Spleen (tissue), 7 donors: Measurements from ENCODE around the gene CHAD.

Source experiments
- POLR2A ChIP-seq, 3 donors: fragments of 450-650 bp; IDR thresholded peaks; one replicate each; pipeline ENCODE4 v1.5.1; 2017; ENCODE audit warnings: antibody characterized with exemption in 3 of 3, mild to moderate bottlenecking in 1 of 3
- TF ChIP-seq, protein P1 (sequence below), 11 experiments: fragments of 200-600 bp in 7 of 11; fragments of 450-650 bp in 4 of 11; sonication (generic) in 4 of 11; IDR thresholded peaks in 8 of 11; conservative IDR thresholded peaks in 3 of 11; 1 replicate in 7 of 11; 2 replicates in 4 of 11; pipeline versions ENCODE4 v1.4.0 to v1.8.0; 2016 to 2021; ENCODE audit warnings: antibody characterized with exemption in 11 of 11, inconsistent platforms in 4 of 11, mild to moderate bottlenecking in 1 of 11
- donor health status: DM: no; HTN: no; CAD: no; lungs with moderate emphysema.
- donor health status: DM: no; HTN: no; CAD: no.
- donor health status: DM: no; HTN: no; CAD: no.

GRCh38 chr17:50425682-50426471, 42.8 kb downstream of the CHAD start, which contains the start of gene ACSF2:
- TF ChIP-seq, protein P1, sequence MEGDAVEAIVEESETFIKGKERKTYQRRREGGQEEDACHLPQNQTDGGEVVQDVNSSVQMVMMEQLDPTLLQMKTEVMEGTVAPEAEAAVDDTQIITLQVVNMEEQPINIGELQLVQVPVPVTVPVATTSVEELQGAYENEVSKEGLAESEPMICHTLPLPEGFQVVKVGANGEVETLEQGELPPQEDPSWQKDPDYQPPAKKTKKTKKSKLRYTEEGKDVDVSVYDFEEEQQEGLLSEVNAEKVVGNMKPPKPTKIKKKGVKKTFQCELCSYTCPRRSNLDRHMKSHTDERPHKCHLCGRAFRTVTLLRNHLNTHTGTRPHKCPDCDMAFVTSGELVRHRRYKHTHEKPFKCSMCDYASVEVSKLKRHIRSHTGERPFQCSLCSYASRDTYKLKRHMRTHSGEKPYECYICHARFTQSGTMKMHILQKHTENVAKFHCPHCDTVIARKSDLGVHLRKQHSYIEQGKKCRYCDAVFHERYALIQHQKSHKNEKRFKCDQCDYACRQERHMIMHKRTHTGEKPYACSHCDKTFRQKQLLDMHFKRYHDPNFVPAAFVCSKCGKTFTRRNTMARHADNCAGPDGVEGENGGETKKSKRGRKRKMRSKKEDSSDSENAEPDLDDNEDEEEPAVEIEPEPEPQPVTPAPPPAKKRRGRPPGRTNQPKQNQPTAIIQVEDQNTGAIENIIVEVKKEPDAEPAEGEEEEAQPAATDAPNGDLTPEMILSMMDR (IDR thresholded peaks at IDR 0.05 in 8 of 11, conservative IDR thresholded peaks at IDR 0.05 in 3 of 11), result no peak
- no peak for TF ChIP-seq POLR2A (IDR thresholded peaks at IDR 0.05)
